ENCODE results near the gene ANKLE1.

DNA sequence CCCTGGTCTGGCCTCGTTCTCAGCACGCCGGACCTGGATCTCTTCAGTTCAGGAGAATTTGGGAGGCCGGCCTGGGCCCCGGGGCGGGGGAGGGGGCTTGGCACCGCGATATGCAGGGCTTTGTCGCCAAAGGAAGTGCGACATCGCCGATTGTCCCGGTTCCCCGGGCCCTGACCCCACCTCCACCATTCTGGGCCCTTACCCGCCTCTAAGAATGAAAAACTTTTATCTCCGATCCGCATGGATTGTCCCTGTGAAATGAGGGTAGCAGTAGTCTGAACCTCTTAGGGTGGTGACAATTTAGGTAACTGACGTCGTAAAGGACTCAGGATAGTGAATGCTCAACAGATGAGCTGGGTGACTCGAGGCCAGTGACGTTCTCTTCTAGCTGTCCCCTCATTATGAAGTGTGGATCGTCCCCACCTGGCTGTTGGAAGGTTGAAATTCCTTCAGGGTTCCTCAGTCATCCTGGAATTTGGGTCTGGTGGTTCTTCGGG is 28.3 kb downstream of the ANKLE1 start:
- TF ChIP-seq POLR2A (IDR thresholded peaks at IDR 0.05; ENCODE audit: low read depth, low read length) (no peak), POLR2AphosphoS5 (IDR thresholded peaks at IDR 0.05; ENCODE audit: low read depth, low read length) (no peak), POU2F2 (IDR thresholded peaks at IDR 0.05; ENCODE audit: low read depth, low read length) (no peak), TAF1 (IDR thresholded peaks at IDR 0.05; ENCODE audit: low read depth, low read length) (no peak)
